HepG2 (cell line): ENCODE results near the gene SPRED2. TPM values are rescaled to one million over a fixed set of nuclear protein-coding genes. Genes with fewer than 3 reads are reported as not detected.

Experiments
- CREM ChIP-seq, 2 experiments: sonication (generic) in 1 of 2; formaldehyde crosslinking in 1 of 2; IDR thresholded peaks; 2 replicates each; pipeline versions ENCODE4 v1.4.0 to v1.6.1; 2016 to 2020; ENCODE audit warnings: antibody characterized with exemption in 1 of 2, mild to moderate bottlenecking in 1 of 2, missing genetic modification reagents in 1 of 2
- JARID2 ChIP-seq: sonication (generic); formaldehyde crosslinking; IDR thresholded peaks from 2 replicates; pipeline ENCODE4 v1.8.1; 2023; ENCODE audit warnings: missing genetic modification reagents, inconsistent platforms; ENCODE audit not compliant: insufficient replicate concordance
- MEF2D ChIP-seq: sonication (generic); formaldehyde crosslinking; IDR thresholded peaks from 2 replicates; pipeline ENCODE4 v1.5.1; 2020; ENCODE audit warnings: mild to moderate bottlenecking, missing genetic modification reagents
- MTF2 ChIP-seq: sonication (generic); formaldehyde crosslinking; IDR thresholded peaks from 2 replicates; pipeline ENCODE4 v1.5.0; 2020; ENCODE audit warnings: missing genetic modification reagents, borderline replicate concordance
- NFE2L2 ChIP-seq: fragments of 150-350 bp; IDR thresholded peaks from 2 replicates; pipeline ENCODE4 v1.6.1; 2014; ENCODE audit warnings: low read length
- RXRB ChIP-seq: IDR thresholded peaks from 2 replicates; pipeline ENCODE4 v1.6.1; 2016; ENCODE audit warnings: borderline replicate concordance, missing genetic modification reagents, missing compliant biosample characterization
- TAF15 ChIP-seq: fragments of 200-400 bp; formaldehyde crosslinking; IDR thresholded peaks from one replicate; pipeline ENCODE4 v1.6.1; 2018; ENCODE audit warnings: mild to moderate bottlenecking, low read depth, low read length; ENCODE audit not compliant: poor library complexity, severe bottlenecking
- ZBTB3 ChIP-seq: sonication (generic); formaldehyde crosslinking; IDR thresholded peaks from 2 replicates; pipeline ENCODE4 v1.4.0; 2020; ENCODE audit warnings: low read depth, mild to moderate bottlenecking, moderate library complexity, missing genetic modification reagents, borderline replicate concordance
- ZNF383 ChIP-seq: sonication (generic); formaldehyde crosslinking; IDR thresholded peaks from 2 replicates; pipeline ENCODE4 v1.4.0; 2020; ENCODE audit warnings: missing genetic modification reagents, mild to moderate bottlenecking, borderline replicate concordance
- ZNF451 ChIP-seq: sonication (generic); formaldehyde crosslinking; IDR thresholded peaks from 2 replicates; pipeline ENCODE4 v1.5.0; 2020; ENCODE audit warnings: mild to moderate bottlenecking, missing genetic modification reagents
- ZNF737 ChIP-seq: sonication (generic); formaldehyde crosslinking; IDR thresholded peaks from 2 replicates; pipeline ENCODE4 v1.5.0; 2020; ENCODE audit warnings: missing genetic modification reagents, mild to moderate bottlenecking, borderline replicate concordance
- polyA plus RNA-seq, 8 experiments: library from polyadenylated mRNA; depleted of rRNA in 3 of 8; stranded (reverse) in 7 of 8; unstranded in 1 of 8; fragments of >200 nt; fragmentation: Illumina TruSeq in 4 of 8; extraction: Trizol in 4 of 8; gene quantifications; 2 replicates each; pipeline versions ENCODE4 v1.2.1 to v1.2.3, GENCODE V29; 2011 to 2016; ENCODE audit warnings: low read depth in 4 of 8, missing spikeins in 1 of 8, mixed read lengths in 1 of 8; ENCODE audit not compliant: insufficient read depth in 1 of 8
- total RNA-seq, 5 experiments: library from RNA; depleted of rRNA; stranded (reverse); fragments of >200 nt; fragmentation: Illumina TruSeq; extraction: Trizol; gene quantifications; 2 replicates each; pipeline ENCODE4 v1.2.3, GENCODE V29; 2016; ENCODE audit warnings: low read depth in 1 of 5
- TF ChIP-seq, protein P1 (sequence below): sonication (generic); formaldehyde crosslinking; IDR thresholded peaks from 2 replicates; pipeline ENCODE4 v1.5.0; 2020; ENCODE audit warnings: missing genetic modification reagents
- TF ChIP-seq, protein P2 (sequence below): IDR thresholded peaks from 2 replicates; pipeline ENCODE4 v1.6.1; 2018; ENCODE audit warnings: missing genetic modification reagents
- TF ChIP-seq, protein P3 (sequence below): sonication (generic); formaldehyde crosslinking; conservative IDR thresholded peaks from 2 replicates; pipeline ENCODE4 v1.4.0; 2020; ENCODE audit warnings: mild to moderate bottlenecking, missing genetic modification reagents, moderate library complexity

The SPRED2 gene
- total and polyA plus RNA-seq, 2 of the 13 experiments (the other 11 are each of a cell fraction or from before 2014, with no cell fraction given): 13.0 to 37.0 TPM

DNA sequence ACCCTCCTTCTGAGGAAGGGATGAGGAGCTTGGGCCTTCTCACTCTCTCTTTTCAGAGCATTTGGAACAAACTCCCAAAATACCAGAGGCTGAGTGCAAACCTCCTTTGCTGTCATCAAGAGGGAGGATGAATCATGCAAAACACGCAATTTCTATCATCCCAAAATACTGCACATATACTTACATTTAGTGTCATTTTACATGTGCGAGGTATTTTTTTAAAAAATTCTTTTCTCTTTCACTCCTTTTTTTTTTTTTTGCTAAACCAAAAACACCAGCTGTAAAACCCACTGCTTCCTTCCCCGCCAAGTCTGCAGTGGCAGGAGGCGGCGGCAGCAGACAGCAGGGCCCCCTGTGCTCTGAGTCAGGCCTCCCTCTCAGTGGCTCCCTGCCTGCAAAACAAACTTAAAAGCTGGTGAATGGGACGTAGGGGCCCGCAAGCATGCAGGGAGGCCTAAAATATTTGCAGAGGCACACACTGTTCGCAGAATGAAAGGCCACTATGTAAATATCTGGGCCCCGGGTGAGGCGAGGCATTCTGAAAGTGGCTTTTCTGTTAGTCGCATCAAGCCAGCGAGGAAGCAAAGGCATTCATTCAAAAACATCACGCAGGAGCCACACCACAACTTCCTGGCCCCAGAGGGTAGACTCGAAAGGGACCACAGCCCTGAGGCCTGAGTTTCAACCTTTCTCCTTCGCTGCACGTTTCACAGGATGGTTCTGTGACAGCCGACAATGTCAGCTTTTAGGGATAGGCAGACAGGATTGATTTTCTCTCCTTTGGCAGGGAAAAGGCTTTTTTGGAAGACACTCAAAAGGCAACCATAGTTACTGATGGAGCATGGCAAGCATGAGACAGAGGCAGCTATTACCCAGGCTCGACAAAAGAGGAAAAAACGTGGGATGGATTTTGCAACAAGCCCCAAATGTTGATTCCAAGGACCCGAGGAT, 131.4 kb downstream of the SPRED2 start (continued):
- TF ChIP-seq, protein P1, sequence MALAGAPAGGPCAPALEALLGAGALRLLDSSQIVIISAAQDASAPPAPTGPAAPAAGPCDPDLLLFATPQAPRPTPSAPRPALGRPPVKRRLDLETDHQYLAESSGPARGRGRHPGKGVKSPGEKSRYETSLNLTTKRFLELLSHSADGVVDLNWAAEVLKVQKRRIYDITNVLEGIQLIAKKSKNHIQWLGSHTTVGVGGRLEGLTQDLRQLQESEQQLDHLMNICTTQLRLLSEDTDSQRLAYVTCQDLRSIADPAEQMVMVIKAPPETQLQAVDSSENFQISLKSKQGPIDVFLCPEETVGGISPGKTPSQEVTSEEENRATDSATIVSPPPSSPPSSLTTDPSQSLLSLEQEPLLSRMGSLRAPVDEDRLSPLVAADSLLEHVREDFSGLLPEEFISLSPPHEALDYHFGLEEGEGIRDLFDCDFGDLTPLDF (CRISPR knock-in tag): 0 out of 2 replicates have a peak, but pooled peaks have one; percentile 30
- TF ChIP-seq RXRB (CRISPR knock-in tag) (peak; percentile 86), NFE2L2 (no peak), MEF2D (CRISPR knock-in tag) (peak; percentile 67; the same call in 1 of the 2 replicates), JARID2 (CRISPR knock-in tag) (no peak), ZNF383 (CRISPR knock-in tag) (no peak), ZBTB3 (CRISPR knock-in tag) (no peak), ZNF737 (CRISPR knock-in tag) (no peak), ZNF451 (CRISPR knock-in tag) (no peak), MTF2 (CRISPR knock-in tag) (0 out of 2 replicates have a peak, but pooled peaks have one; percentile 36), TAF15 (no peak), CREM (IDR thresholded peaks at IDR 0.05) (peak; percentile 70), CREM (CRISPR knock-in tag; IDR thresholded peaks at IDR 0.05) (no peak)
- TF ChIP-seq, protein P2, sequence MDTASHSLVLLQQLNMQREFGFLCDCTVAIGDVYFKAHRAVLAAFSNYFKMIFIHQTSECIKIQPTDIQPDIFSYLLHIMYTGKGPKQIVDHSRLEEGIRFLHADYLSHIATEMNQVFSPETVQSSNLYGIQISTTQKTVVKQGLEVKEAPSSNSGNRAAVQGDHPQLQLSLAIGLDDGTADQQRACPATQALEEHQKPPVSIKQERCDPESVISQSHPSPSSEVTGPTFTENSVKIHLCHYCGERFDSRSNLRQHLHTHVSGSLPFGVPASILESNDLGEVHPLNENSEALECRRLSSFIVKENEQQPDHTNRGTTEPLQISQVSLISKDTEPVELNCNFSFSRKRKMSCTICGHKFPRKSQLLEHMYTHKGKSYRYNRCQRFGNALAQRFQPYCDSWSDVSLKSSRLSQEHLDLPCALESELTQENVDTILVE (CRISPR knock-in tag): 0 out of 2 replicates have a peak, but pooled peaks have one; percentile 49
- TF ChIP-seq, protein P3, sequence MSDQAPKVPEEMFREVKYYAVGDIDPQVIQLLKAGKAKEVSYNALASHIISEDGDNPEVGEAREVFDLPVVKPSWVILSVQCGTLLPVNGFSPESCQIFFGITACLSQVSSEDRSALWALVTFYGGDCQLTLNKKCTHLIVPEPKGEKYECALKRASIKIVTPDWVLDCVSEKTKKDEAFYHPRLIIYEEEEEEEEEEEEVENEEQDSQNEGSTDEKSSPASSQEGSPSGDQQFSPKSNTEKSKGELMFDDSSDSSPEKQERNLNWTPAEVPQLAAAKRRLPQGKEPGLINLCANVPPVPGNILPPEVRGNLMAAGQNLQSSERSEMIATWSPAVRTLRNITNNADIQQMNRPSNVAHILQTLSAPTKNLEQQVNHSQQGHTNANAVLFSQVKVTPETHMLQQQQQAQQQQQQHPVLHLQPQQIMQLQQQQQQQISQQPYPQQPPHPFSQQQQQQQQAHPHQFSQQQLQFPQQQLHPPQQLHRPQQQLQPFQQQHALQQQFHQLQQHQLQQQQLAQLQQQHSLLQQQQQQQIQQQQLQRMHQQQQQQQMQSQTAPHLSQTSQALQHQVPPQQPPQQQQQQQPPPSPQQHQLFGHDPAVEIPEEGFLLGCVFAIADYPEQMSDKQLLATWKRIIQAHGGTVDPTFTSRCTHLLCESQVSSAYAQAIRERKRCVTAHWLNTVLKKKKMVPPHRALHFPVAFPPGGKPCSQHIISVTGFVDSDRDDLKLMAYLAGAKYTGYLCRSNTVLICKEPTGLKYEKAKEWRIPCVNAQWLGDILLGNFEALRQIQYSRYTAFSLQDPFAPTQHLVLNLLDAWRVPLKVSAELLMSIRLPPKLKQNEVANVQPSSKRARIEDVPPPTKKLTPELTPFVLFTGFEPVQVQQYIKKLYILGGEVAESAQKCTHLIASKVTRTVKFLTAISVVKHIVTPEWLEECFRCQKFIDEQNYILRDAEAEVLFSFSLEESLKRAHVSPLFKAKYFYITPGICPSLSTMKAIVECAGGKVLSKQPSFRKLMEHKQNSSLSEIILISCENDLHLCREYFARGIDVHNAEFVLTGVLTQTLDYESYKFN (CRISPR knock-in tag): peak; percentile 93
